Liver (tissue), 9 donors: ENCODE data around the gene TBC1D9. TPM values are rescaled to one million over a fixed set of nuclear protein-coding genes. Genes with fewer than 3 reads are reported as not detected.

Source experiments
- DNase-seq: peaks from one replicate; pipeline ENCODE4 v3.0.0-alpha.2; 2017; ENCODE audit warnings: low spot score
- H3K27ac ChIP-seq, 2 donors: one replicate each; pipeline ENCODE4 v1.7.0; 2013; ENCODE audit warnings: inconsistent platforms in 2 of 2, low read length in 2 of 2, control low read depth in 1 of 2, low read depth in 1 of 2, mild to moderate bottlenecking in 1 of 2
- H3K27me3 ChIP-seq, 4 donors: one replicate each; pipeline versions ENCODE4 v1.6.1 to v1.7.0; 2013; ENCODE audit warnings: low read length in 3 of 4, inconsistent platforms in 1 of 4, mild to moderate bottlenecking in 1 of 4, moderate library complexity in 1 of 4; ENCODE audit not compliant: control insufficient read depth in 4 of 4, insufficient read depth in 4 of 4
- H3K36me3 ChIP-seq, 4 donors: one replicate each; pipeline versions ENCODE4 v1.6.1 to v1.7.0; 2013; ENCODE audit warnings: low read length in 3 of 4, mild to moderate bottlenecking in 3 of 4, low read depth in 1 of 4, moderate library complexity in 1 of 4; ENCODE audit not compliant: control insufficient read depth in 4 of 4, insufficient read depth in 3 of 4
- H3K4me1 ChIP-seq, 4 donors: one replicate each; pipeline versions ENCODE4 v1.6.1 to v1.7.0; 2013; ENCODE audit warnings: low read length in 3 of 4, mild to moderate bottlenecking in 3 of 4, moderate library complexity in 1 of 4; ENCODE audit not compliant: control insufficient read depth in 4 of 4, insufficient read depth in 4 of 4
- H3K4me3 ChIP-seq, 3 donors: one replicate each; pipeline versions ENCODE4 v1.6.1 to v1.7.0; 2013; ENCODE audit warnings: low read length in 3 of 3, control low read depth in 1 of 3, low read depth in 1 of 3, mild to moderate bottlenecking in 1 of 3
- H3K9ac ChIP-seq, 2 donors: one replicate each; pipeline ENCODE4 v1.7.0; 2013; ENCODE audit warnings: low read length in 2 of 2, mild to moderate bottlenecking in 2 of 2, moderate library complexity in 2 of 2, control low read depth in 1 of 2, low read depth in 1 of 2
- H3K9me3 ChIP-seq, 4 donors: one replicate each; pipeline versions ENCODE4 v1.6.1 to v1.7.0; 2013; ENCODE audit warnings: low read length in 3 of 4; ENCODE audit not compliant: control insufficient read depth in 4 of 4
- EGR1 ChIP-seq, 2 donors: IDR thresholded peaks; 2 replicates each; pipeline ENCODE4 v1.6.1; 2016 to 2018; ENCODE audit warnings: antibody characterized with exemption in 2 of 2, low read depth in 2 of 2
- FOXA1 ChIP-seq: IDR thresholded peaks from 2 replicates; pipeline ENCODE4 v1.6.1; 2016; ENCODE audit warnings: antibody characterized with exemption
- FOXA2 ChIP-seq: IDR thresholded peaks from 2 replicates; pipeline ENCODE4 v1.6.1; 2016; ENCODE audit warnings: antibody characterized with exemption
- GABPA ChIP-seq, 2 donors: IDR thresholded peaks in 1 of 2; conservative IDR thresholded peaks in 1 of 2; 2 replicates each; pipeline ENCODE4 v1.6.1; 2016; ENCODE audit warnings: antibody characterized with exemption in 2 of 2, mild to moderate bottlenecking in 1 of 2, moderate library complexity in 1 of 2
- HNF4A ChIP-seq, 2 donors: conservative IDR thresholded peaks; 2 replicates each; pipeline ENCODE4 v1.6.1; 2016; ENCODE audit warnings: antibody characterized with exemption in 2 of 2, mild to moderate bottlenecking in 2 of 2
- HNF4G ChIP-seq: IDR thresholded peaks from 2 replicates; pipeline ENCODE4 v1.6.1; 2016; ENCODE audit warnings: antibody characterized with exemption
- JUND ChIP-seq, 2 donors: IDR thresholded peaks; 2 replicates each; pipeline ENCODE4 v1.6.1; 2016; ENCODE audit warnings: antibody characterized with exemption in 2 of 2
- NR2F2 ChIP-seq: IDR thresholded peaks from 2 replicates; pipeline ENCODE4 v1.6.1; 2016; ENCODE audit warnings: antibody characterized with exemption
- RAD21 ChIP-seq, 2 donors: IDR thresholded peaks; 2 replicates each; pipeline ENCODE4 v1.6.1; 2016; ENCODE audit warnings: antibody characterized with exemption in 2 of 2, mild to moderate bottlenecking in 2 of 2
- REST ChIP-seq: IDR thresholded peaks from 2 replicates; pipeline ENCODE4 v1.6.1; 2016; ENCODE audit warnings: antibody characterized with exemption, mild to moderate bottlenecking
- RXRA ChIP-seq, 2 donors: IDR thresholded peaks; 2 replicates each; pipeline ENCODE4 v1.6.1; 2017 to 2018; ENCODE audit warnings: antibody characterized with exemption in 2 of 2, mild to moderate bottlenecking in 1 of 2
- SP1 ChIP-seq: IDR thresholded peaks from 2 replicates; pipeline ENCODE4 v1.6.1; 2018; ENCODE audit warnings: antibody characterized with exemption, mild to moderate bottlenecking
- TAF1 ChIP-seq: conservative IDR thresholded peaks from 2 replicates; pipeline ENCODE4 v1.6.1; 2016; ENCODE audit warnings: antibody characterized with exemption, mild to moderate bottlenecking
- YY1 ChIP-seq: IDR thresholded peaks from 2 replicates; pipeline ENCODE4 v1.6.1; 2016; ENCODE audit warnings: antibody characterized with exemption, mild to moderate bottlenecking
- WGBS: extraction: QIAGEN DNeasy Blood & Tissue Kit; methylation state at CpG from one replicate; pipeline ENCODE4 v1.1.7; 2013; 5-methylcytosine and 5-hydroxymethylcytosine counted together
- polyA plus RNA-seq, 2 donors: library from polyadenylated mRNA; stranded (reverse) in 1 of 2; unstranded in 1 of 2; fragments of 200-250 nt in 1 of 2; fragments of >200 nt in 1 of 2; fragmentation: Nextera tagmentation in 1 of 2; extraction: Ambion mirVana in 1 of 2; gene quantifications; one replicate each; pipeline versions ENCODE4 v1.2.1 to v1.2.3, GENCODE V29; 2013 to 2015
- total RNA-seq, 2 donors: library from RNA; depleted of rRNA; stranded (reverse); fragments of >200 nt; gene quantifications; one replicate each; pipeline ENCODE4 v1.2.3, GENCODE V29; 2014
- TF ChIP-seq, protein P1 (sequence below): IDR thresholded peaks from 2 replicates; pipeline ENCODE4 v1.6.1; 2016; ENCODE audit warnings: antibody characterized with exemption
- TF ChIP-seq, protein P2 (sequence below): IDR thresholded peaks from 2 replicates; pipeline ENCODE4 v1.6.1; 2016; ENCODE audit warnings: antibody characterized with exemption
- TF ChIP-seq, protein P3 (sequence below): IDR thresholded peaks from 2 replicates; pipeline ENCODE4 v1.6.1; 2016; ENCODE audit warnings: antibody characterized with exemption
- donor health status: healthy.
- donor health status: healthy.
- donor health status: healthy.
- donor health status: healthy.
- donor health status: healthy.

TBC1D9 gene
- total and polyA plus RNA-seq, 4 donors = 1.4 to 8.5 (median 6.3) TPM

DNA sequence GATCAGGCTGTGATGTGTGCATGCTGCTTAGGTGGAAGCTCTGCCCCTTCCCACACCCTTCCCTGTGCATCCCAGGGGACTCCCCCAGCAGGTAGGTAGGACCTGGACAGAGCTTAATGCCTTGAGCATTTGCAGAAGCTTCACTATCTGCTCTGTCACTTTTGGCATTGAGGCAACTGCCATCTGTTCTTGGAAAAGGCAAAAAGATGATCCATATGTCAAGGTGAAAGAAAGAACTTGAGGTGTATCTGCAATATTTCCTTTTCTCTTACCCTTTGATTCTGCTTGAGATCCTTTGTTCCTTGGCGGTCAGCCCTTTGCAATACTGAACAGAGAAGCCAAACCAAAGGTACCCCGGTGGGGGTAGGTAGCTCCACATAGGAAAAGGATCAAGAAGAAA lies 37.1 kb upstream of the TBC1D9 start:
- Histone ChIP-seq H3K36me3 (no peaks in the 10 kb centered on the region), H3K9ac (no peak overlapping the region), H3K27me3 (peaks cover 0 to 2% (median 0%) of the 10 kb centered on the region in 4 donors), H3K27ac (no peak overlapping the region), H3K4me1 (no peaks in the 10 kb centered on the region), H3K9me3 (no peaks in the 10 kb centered on the region), H3K4me3 (no peak overlapping the region)
- no peak for TF ChIP-seq FOXA1
- TF ChIP-seq SP1 = no peak
- TF ChIP-seq RAD21 (IDR thresholded peaks at IDR 0.05) = no peak
- no peak for TF ChIP-seq TAF1
- TF ChIP-seq, protein P1, sequence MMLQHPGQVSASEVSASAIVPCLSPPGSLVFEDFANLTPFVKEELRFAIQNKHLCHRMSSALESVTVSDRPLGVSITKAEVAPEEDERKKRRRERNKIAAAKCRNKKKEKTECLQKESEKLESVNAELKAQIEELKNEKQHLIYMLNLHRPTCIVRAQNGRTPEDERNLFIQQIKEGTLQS = no peak
- no peak for TF ChIP-seq YY1
- no peak for TF ChIP-seq GABPA (IDR thresholded peaks at IDR 0.05 in 1 of 2, conservative IDR thresholded peaks at IDR 0.05 in 1 of 2)
- no peak for TF ChIP-seq RXRA (IDR thresholded peaks at IDR 0.05)
- TF ChIP-seq REST = no peak
- no peak for TF ChIP-seq JUND (IDR thresholded peaks at IDR 0.05)
- TF ChIP-seq HNF4G = no peak
- TF ChIP-seq FOXA2 = no peak
- WGBS = 75% methylated on average over 2 of the region's 2 CpGs
- DNase-seq = no peak

- WGBS = 79% methylated on average over 3 of the region's 3 CpGs
- DNase-seq = no peak
These were observed 34.6 kb upstream of the TBC1D9 start for GRCh38 chr4:140790765-140791164.

GRCh38 chr4:140790171-140790570 lies 34.0 kb upstream of the TBC1D9 start:
- Histone ChIP-seq H3K9ac (peak overlapping the region in 1 of 2 donors; percentile 53), H3K9me3 (no peaks in the 10 kb centered on the region), H3K4me3 (no peak overlapping the region), H3K27me3 (peaks cover 0 to 2% (median 0%) of the 10 kb centered on the region in 4 donors), H3K27ac (peak overlapping the region; percentile 8 to 61), H3K4me1 (no peaks in the 10 kb centered on the region), H3K36me3 (no peaks in the 10 kb centered on the region)
- WGBS = 59% methylated on average over 4 of the region's 4 CpGs
- no peak for DNase-seq
- TF ChIP-seq HNF4A (conservative IDR thresholded peaks at IDR 0.05) (no peak), YY1 (no peak), NR2F2 (no peak), REST (no peak), GABPA (IDR thresholded peaks at IDR 0.05 in 1 of 2, conservative IDR thresholded peaks at IDR 0.05 in 1 of 2) (no peak), FOXA2 (no peak), SP1 (no peak), HNF4G (no peak), RAD21 (IDR thresholded peaks at IDR 0.05) (no peak), JUND (IDR thresholded peaks at IDR 0.05) (no peak), TAF1 (no peak), EGR1 (IDR thresholded peaks at IDR 0.05; ENCODE audit: low read depth in 2 of 2) (no peak), FOXA1 (no peak), RXRA (IDR thresholded peaks at IDR 0.05) (no peak)
- TF ChIP-seq, protein P2, sequence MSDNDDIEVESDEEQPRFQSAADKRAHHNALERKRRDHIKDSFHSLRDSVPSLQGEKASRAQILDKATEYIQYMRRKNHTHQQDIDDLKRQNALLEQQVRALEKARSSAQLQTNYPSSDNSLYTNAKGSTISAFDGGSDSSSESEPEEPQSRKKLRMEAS = no peak
- TF ChIP-seq, protein P3, sequence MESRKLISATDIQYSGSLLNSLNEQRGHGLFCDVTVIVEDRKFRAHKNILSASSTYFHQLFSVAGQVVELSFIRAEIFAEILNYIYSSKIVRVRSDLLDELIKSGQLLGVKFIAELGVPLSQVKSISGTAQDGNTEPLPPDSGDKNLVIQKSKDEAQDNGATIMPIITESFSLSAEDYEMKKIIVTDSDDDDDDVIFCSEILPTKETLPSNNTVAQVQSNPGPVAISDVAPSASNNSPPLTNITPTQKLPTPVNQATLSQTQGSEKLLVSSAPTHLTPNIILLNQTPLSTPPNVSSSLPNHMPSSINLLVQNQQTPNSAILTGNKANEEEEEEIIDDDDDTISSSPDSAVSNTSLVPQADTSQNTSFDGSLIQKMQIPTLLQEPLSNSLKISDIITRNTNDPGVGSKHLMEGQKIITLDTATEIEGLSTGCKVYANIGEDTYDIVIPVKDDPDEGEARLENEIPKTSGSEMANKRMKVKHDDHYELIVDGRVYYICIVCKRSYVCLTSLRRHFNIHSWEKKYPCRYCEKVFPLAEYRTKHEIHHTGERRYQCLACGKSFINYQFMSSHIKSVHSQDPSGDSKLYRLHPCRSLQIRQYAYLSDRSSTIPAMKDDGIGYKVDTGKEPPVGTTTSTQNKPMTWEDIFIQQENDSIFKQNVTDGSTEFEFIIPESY = no peak
- TF ChIP-seq, protein P1 = no peak

More at GRCh38 chr4:140790765-140791164, 34.6 kb upstream of the TBC1D9 start:
- Histone ChIP-seq H3K27ac (peak overlapping the region in 1 of 2 donors; percentile 61), H3K4me3 (no peak overlapping the region), H3K4me1 (no peaks in the 10 kb centered on the region), H3K9ac (peak overlapping the region in 1 of 2 donors; percentile 53), H3K27me3 (peaks cover 0 to 2% (median 0%) of the 10 kb centered on the region in 4 donors), H3K9me3 (no peaks in the 10 kb centered on the region), H3K36me3 (no peaks in the 10 kb centered on the region)
- no peak for TF ChIP-seq HNF4G
- TF ChIP-seq RXRA (IDR thresholded peaks at IDR 0.05) = peak in 1 of 2 donors; percentile 12
